Lower leg skin (tissue), 3 donors: ENCODE results near the gene LMO3.

Experiments used
- CTCF ChIP-seq, 3 donors: fragments of 450-650 bp; IDR thresholded peaks; one replicate each; pipeline ENCODE4 v1.5.1; 2016; ENCODE audit warnings: antibody characterized with exemption in 3 of 3, mild to moderate bottlenecking in 3 of 3, moderate library complexity in 2 of 3
- POLR2A ChIP-seq, 2 donors: fragments of 450-650 bp; IDR thresholded peaks; one replicate each; pipeline ENCODE4 v1.6.1; 2016 to 2017; ENCODE audit warnings: antibody characterized with exemption in 2 of 2, mild to moderate bottlenecking in 1 of 2, moderate library complexity in 1 of 2

GRCh38 chr12:16622338-16622737 is 16.4 kb upstream of the LMO3 start:
- TF ChIP-seq POLR2A (IDR thresholded peaks at IDR 0.05) = no peak
- no peak for TF ChIP-seq CTCF (IDR thresholded peaks at IDR 0.05)
